ENCODE data around the gene DNAJC5. TPM values are rescaled to one million over a fixed set of nuclear protein-coding genes. Genes with fewer than 3 reads are reported as not detected.

DNAJC5 gene
- total and polyA plus RNA-seq, 9 of the 15 experiments (the other 6 are each of a cell fraction or from before 2014, with no cell fraction given): 0.95 to 42.8 (median 23.4) TPM

DNA sequence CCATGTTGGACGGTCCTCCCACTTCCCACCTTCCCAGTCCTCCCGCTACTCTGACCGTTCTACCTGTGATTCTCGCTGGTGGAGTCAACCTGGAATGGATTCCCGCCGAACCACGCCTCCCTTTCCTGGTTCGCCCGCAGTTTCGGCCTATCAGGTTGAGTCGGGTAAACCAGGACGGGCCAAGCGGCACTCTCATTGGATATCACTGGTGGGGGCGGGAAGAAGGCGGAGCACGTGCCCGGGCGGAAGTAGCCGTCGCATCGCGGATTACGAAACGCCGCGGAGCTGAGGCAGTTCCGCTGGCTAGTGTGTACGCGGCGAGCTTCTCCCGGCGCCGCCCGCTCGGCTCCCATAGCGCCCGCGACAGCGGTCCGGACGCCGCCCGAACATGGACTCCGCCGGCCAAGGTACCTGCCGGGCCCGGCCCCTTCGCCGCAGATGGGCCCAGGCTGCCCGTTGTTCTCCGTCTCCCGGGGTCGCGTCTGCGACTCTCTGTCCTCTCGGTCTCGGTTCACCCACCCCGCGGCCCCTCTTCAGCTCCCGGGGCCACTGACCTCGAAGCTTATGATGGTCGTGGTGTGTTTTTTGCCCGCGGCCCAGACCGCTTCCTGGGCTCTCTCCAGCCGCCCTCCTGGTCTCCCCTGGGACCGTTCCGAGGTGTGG is 29.8 kb upstream of the DNAJC5 start, which contains the start of gene TPD52L2 (continued):
- TF ChIP-seq HLTF (IDR thresholded peaks at IDR 0.05): no peak
- TF ChIP-seq KDM4B (IDR thresholded peaks at IDR 0.05; ENCODE audit: borderline replicate concordance in 2 of 2, low read depth in 1 of 2): peak in 1 of 2 experiments; percentile 78; a peak in 1 of 4 replicates
- TF ChIP-seq HDAC1 (IDR thresholded peaks at IDR 0.05): peak in 1 of 2 experiments; percentile 54; a peak in 2 of 4 replicates
- peak; percentile 32; the same call in 1 of the 2 replicates for TF ChIP-seq NFIC (IDR thresholded peaks at IDR 0.05)
- peak; percentile 88 for TF ChIP-seq NR2C1 (IDR thresholded peaks at IDR 0.05)
- peak; percentile 86 for TF ChIP-seq NR2C1 (tag; IDR thresholded peaks at IDR 0.05)
- 0 out of 2 replicates have a peak, but pooled peaks have one; percentile 53 for TF ChIP-seq CBX1 (IDR thresholded peaks at IDR 0.05; ENCODE audit: low read depth)
- TF ChIP-seq TEAD1 (CRISPR knock-in tag; IDR thresholded peaks at IDR 0.05): peak in 1 of 2 experiments; percentile 74; a peak in 2 of 4 replicates
- TF ChIP-seq, protein P1, sequence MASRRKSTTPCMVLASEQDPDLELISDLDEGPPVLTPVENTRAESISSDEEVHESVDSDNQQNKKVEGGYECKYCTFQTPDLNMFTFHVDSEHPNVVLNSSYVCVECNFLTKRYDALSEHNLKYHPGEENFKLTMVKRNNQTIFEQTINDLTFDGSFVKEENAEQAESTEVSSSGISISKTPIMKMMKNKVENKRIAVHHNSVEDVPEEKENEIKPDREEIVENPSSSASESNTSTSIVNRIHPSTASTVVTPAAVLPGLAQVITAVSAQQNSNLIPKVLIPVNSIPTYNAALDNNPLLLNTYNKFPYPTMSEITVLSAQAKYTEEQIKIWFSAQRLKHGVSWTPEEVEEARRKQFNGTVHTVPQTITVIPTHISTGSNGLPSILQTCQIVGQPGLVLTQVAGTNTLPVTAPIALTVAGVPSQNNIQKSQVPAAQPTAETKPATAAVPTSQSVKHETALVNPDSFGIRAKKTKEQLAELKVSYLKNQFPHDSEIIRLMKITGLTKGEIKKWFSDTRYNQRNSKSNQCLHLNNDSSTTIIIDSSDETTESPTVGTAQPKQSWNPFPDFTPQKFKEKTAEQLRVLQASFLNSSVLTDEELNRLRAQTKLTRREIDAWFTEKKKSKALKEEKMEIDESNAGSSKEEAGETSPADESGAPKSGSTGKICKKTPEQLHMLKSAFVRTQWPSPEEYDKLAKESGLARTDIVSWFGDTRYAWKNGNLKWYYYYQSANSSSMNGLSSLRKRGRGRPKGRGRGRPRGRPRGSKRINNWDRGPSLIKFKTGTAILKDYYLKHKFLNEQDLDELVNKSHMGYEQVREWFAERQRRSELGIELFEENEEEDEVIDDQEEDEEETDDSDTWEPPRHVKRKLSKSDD (conservative IDR thresholded peaks at IDR 0.05; ENCODE audit: low read length): no peak
- TF ChIP-seq ZNF253 (CRISPR knock-in tag; conservative IDR thresholded peaks at IDR 0.05): no peak
- TF ChIP-seq PHF8 (IDR thresholded peaks at IDR 0.05; ENCODE audit: borderline replicate concordance, low read length): peak; percentile 86; the same call in 1 of the 2 replicates
- peak; percentile 93 for TF ChIP-seq SUPT5H (IDR thresholded peaks at IDR 0.05)
- TF ChIP-seq NCOA1 (IDR thresholded peaks at IDR 0.05; ENCODE audit: low read depth): peak; percentile 64; the same call in 1 of the 2 replicates
- TF ChIP-seq, protein P2, sequence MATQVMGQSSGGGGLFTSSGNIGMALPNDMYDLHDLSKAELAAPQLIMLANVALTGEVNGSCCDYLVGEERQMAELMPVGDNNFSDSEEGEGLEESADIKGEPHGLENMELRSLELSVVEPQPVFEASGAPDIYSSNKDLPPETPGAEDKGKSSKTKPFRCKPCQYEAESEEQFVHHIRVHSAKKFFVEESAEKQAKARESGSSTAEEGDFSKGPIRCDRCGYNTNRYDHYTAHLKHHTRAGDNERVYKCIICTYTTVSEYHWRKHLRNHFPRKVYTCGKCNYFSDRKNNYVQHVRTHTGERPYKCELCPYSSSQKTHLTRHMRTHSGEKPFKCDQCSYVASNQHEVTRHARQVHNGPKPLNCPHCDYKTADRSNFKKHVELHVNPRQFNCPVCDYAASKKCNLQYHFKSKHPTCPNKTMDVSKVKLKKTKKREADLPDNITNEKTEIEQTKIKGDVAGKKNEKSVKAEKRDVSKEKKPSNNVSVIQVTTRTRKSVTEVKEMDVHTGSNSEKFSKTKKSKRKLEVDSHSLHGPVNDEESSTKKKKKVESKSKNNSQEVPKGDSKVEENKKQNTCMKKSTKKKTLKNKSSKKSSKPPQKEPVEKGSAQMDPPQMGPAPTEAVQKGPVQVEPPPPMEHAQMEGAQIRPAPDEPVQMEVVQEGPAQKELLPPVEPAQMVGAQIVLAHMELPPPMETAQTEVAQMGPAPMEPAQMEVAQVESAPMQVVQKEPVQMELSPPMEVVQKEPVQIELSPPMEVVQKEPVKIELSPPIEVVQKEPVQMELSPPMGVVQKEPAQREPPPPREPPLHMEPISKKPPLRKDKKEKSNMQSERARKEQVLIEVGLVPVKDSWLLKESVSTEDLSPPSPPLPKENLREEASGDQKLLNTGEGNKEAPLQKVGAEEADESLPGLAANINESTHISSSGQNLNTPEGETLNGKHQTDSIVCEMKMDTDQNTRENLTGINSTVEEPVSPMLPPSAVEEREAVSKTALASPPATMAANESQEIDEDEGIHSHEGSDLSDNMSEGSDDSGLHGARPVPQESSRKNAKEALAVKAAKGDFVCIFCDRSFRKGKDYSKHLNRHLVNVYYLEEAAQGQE (IDR thresholded peaks at IDR 0.05; ENCODE audit: borderline replicate concordance): peak; percentile 57
- TF ChIP-seq, protein P2 (CRISPR knock-in tag; IDR thresholded peaks at IDR 0.05; ENCODE audit: low read depth): no peak
- peak; percentile 47; the same call in 1 of the 2 replicates for TF ChIP-seq LCOR (CRISPR knock-in tag; IDR thresholded peaks at IDR 0.05)
- TF ChIP-seq, protein P3, sequence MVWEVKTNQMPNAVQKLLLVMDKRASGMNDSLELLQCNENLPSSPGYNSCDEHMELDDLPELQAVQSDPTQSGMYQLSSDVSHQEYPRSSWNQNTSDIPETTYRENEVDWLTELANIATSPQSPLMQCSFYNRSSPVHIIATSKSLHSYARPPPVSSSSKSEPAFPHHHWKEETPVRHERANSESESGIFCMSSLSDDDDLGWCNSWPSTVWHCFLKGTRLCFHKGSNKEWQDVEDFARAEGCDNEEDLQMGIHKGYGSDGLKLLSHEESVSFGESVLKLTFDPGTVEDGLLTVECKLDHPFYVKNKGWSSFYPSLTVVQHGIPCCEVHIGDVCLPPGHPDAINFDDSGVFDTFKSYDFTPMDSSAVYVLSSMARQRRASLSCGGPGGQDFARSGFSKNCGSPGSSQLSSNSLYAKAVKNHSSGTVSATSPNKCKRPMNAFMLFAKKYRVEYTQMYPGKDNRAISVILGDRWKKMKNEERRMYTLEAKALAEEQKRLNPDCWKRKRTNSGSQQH (CRISPR knock-in tag; IDR thresholded peaks at IDR 0.05): no peak
